Uterus (tissue), 2 donors: ENCODE data around the gene DNAJB12.

Experiments
- POLR2A ChIP-seq, 2 donors: fragments of 450-650 bp; IDR thresholded peaks; one replicate each; pipeline ENCODE4 v1.6.1; 2016; ENCODE audit warnings: antibody characterized with exemption in 2 of 2, mild to moderate bottlenecking in 1 of 2, moderate library complexity in 1 of 2
- TF ChIP-seq, protein P1 (sequence below), 4 experiments: fragments of 200-600 bp in 2 of 4; fragments of 450-650 bp in 2 of 4; sonication (generic) in 2 of 4; IDR thresholded peaks; one replicate each; pipeline ENCODE4 v1.5.1; 2016 to 2019; ENCODE audit warnings: antibody characterized with exemption in 4 of 4, mild to moderate bottlenecking in 2 of 4, moderate library complexity in 1 of 4

DNA sequence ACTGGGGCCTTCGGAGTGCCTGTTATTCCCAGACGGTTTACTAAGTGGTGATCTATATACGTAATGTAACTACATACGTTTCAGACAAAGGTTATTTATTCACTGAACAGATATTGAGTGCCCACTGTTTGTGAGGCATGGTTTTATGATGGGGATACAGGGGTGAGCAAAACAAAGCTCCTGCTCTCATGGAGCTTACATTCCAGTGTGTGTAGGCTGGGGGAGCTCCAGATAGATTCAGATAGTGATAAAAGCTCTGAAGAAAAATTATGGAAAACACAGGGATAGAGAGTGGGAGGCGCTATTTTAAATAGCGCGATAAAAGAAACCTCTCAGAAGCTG is 466 bp upstream of the DNAJB12 start:
- TF ChIP-seq, protein P1, sequence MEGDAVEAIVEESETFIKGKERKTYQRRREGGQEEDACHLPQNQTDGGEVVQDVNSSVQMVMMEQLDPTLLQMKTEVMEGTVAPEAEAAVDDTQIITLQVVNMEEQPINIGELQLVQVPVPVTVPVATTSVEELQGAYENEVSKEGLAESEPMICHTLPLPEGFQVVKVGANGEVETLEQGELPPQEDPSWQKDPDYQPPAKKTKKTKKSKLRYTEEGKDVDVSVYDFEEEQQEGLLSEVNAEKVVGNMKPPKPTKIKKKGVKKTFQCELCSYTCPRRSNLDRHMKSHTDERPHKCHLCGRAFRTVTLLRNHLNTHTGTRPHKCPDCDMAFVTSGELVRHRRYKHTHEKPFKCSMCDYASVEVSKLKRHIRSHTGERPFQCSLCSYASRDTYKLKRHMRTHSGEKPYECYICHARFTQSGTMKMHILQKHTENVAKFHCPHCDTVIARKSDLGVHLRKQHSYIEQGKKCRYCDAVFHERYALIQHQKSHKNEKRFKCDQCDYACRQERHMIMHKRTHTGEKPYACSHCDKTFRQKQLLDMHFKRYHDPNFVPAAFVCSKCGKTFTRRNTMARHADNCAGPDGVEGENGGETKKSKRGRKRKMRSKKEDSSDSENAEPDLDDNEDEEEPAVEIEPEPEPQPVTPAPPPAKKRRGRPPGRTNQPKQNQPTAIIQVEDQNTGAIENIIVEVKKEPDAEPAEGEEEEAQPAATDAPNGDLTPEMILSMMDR (IDR thresholded peaks at IDR 0.05): no peak
- no peak for TF ChIP-seq POLR2A (IDR thresholded peaks at IDR 0.05)
